Measurements from ENCODE around the gene CLMN.

CLMN gene

DNA sequence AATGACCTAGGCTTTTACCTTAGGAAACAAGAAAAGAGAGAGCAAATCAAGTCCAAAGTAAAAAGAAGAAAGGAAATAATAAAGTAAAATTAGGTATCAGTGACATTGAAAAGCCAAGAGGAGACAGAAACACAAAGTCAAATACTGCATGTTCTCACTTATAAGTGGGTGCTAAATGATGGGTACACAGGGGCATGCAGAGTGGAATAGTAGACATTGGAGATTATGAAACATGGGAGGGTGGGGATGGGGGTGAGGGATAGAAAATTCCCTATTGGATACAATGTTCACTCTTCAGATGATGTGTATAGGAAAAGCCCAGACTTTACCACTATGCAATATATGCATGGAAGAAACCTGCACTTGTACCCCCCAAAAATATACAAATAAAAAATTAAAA, 35.1 kb upstream of the CLMN start:
- Histone ChIP-seq H2BK5ac (ENCODE audit: low read length) (no peak overlapping the region), H3K79me2 (ENCODE audit: control insufficient read depth, insufficient read depth, low read length) (no peaks in the 10 kb centered on the region), H3K4ac (ENCODE audit: low read depth, low read length) (no peak overlapping the region), H3K79me1 (ENCODE audit: low read length) (no peaks in the 10 kb centered on the region), H3K23ac (ENCODE audit: low read length) (no peak overlapping the region), H3K9ac (ENCODE audit: low read length) (no peak overlapping the region), H4K8ac (ENCODE audit: low read depth, low read length) (no peak overlapping the region), H3K27ac (ENCODE audit: low read depth, low read length) (no peak overlapping the region), H3K36me3 (ENCODE audit: control insufficient read depth, insufficient read depth, low read length) (no peaks in the 10 kb centered on the region), H3K27me3 (ENCODE audit: insufficient read depth, low read length, poor library complexity) (no peaks in the 10 kb centered on the region), H3K4me2 (ENCODE audit: low read length) (no peak overlapping the region), H3K4me1 (ENCODE audit: control insufficient read depth, low read depth, low read length) (no peaks in the 10 kb centered on the region), H4K5ac (ENCODE audit: low read length) (no peak overlapping the region), H3K18ac (ENCODE audit: low read length) (no peak overlapping the region), H2BK15ac (replicated peaks; ENCODE audit: low read depth) (no peak overlapping the region), H3K56ac (ENCODE audit: low read length) (no peak overlapping the region), H2BK120ac (ENCODE audit: low read depth, low read length) (no peak overlapping the region), H2AK5ac (ENCODE audit: low read length) (no peak overlapping the region), H3K4me3 (ENCODE audit: low read length) (no peak overlapping the region)
- DNase-seq, result no peak

GRCh38 chr14:95353664-95354063, 34.0 kb upstream of the CLMN start:
- Histone ChIP-seq H2BK5ac (ENCODE audit: low read length) (no peak overlapping the region), H3K4me3 (ENCODE audit: low read length) (no peak overlapping the region), H3K27me3 (ENCODE audit: insufficient read depth, low read length, poor library complexity) (no peaks in the 10 kb centered on the region), H3K23ac (ENCODE audit: low read length) (no peak overlapping the region), H4K8ac (ENCODE audit: low read depth, low read length) (no peak overlapping the region), H3K79me2 (ENCODE audit: control insufficient read depth, insufficient read depth, low read length) (no peaks in the 10 kb centered on the region), H3K36me3 (ENCODE audit: control insufficient read depth, insufficient read depth, low read length) (no peaks in the 10 kb centered on the region), H3K9ac (ENCODE audit: low read length) (no peak overlapping the region), H3K27ac (ENCODE audit: low read depth, low read length) (no peak overlapping the region), H2AK5ac (ENCODE audit: low read length) (no peak overlapping the region), H3K56ac (ENCODE audit: low read length) (no peak overlapping the region), H3K4ac (ENCODE audit: low read depth, low read length) (no peak overlapping the region), H3K4me2 (ENCODE audit: low read length) (no peak overlapping the region), H2BK120ac (ENCODE audit: low read depth, low read length) (no peak overlapping the region), H3K79me1 (ENCODE audit: low read length) (no peaks in the 10 kb centered on the region), H2BK15ac (replicated peaks; ENCODE audit: low read depth) (no peak overlapping the region), H3K18ac (ENCODE audit: low read length) (no peak overlapping the region), H3K4me1 (ENCODE audit: control insufficient read depth, low read depth, low read length) (no peaks in the 10 kb centered on the region), H4K5ac (ENCODE audit: low read length) (no peak overlapping the region)
- no CpG with 5 or more reads among the region's 9 CpGs for WGBS (ENCODE audit: extremely low coverage, insufficient coverage, low lambda C conversion rate)
- DNase-seq, result no peak

DNA sequence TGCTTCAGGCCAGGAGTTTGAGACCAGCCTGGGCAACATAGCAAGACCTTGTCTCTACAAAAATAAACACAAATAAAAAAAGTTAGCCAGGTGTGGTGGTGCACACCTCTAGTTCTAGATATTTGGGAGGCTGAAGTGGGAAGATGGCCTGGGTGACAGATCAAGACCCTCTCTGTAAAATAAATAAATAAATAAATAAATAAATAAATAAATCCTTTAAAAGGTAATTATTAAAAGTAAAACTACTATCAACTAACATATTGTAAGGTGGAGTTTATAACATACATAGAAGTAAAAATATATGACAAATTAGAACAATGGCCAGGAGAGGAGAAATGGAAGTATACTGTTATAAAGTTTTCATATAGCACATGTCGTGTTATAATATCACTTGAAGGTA, 33.3 kb upstream of the CLMN start:
- no peak for DNase-seq
- Histone ChIP-seq H3K23ac (ENCODE audit: low read length) (no peak overlapping the region), H4K5ac (ENCODE audit: low read length) (no peak overlapping the region), H3K4me3 (ENCODE audit: low read length) (no peak overlapping the region), H3K56ac (ENCODE audit: low read length) (no peak overlapping the region), H3K4me2 (ENCODE audit: low read length) (no peak overlapping the region), H2BK15ac (replicated peaks; ENCODE audit: low read depth) (no peak overlapping the region), H2AK5ac (ENCODE audit: low read length) (no peak overlapping the region), H3K27me3 (ENCODE audit: insufficient read depth, low read length, poor library complexity) (no peaks in the 10 kb centered on the region), H3K79me1 (ENCODE audit: low read length) (no peaks in the 10 kb centered on the region), H3K27ac (ENCODE audit: low read depth, low read length) (no peak overlapping the region), H3K36me3 (ENCODE audit: control insufficient read depth, insufficient read depth, low read length) (no peaks in the 10 kb centered on the region), H2BK120ac (ENCODE audit: low read depth, low read length) (no peak overlapping the region), H3K9ac (ENCODE audit: low read length) (no peak overlapping the region), H3K4ac (ENCODE audit: low read depth, low read length) (no peak overlapping the region), H3K18ac (ENCODE audit: low read length) (no peak overlapping the region), H4K8ac (ENCODE audit: low read depth, low read length) (no peak overlapping the region), H2BK5ac (ENCODE audit: low read length) (no peak overlapping the region), H3K79me2 (ENCODE audit: control insufficient read depth, insufficient read depth, low read length) (no peaks in the 10 kb centered on the region), H3K4me1 (ENCODE audit: control insufficient read depth, low read depth, low read length) (no peaks in the 10 kb centered on the region)
- no CpG with 5 or more reads among the region's 1 CpG for WGBS (ENCODE audit: extremely low coverage, insufficient coverage, low lambda C conversion rate)

GRCh38 chr14:95352481-95352880, 32.8 kb upstream of the CLMN start:
- no peaks in the 10 kb centered on the region for H3K36me3 ChIP-seq (ENCODE audit: control insufficient read depth, insufficient read depth, low read length)
- H3K27me3 ChIP-seq (ENCODE audit: insufficient read depth, low read length, poor library complexity), result no peaks in the 10 kb centered on the region
- H4K5ac ChIP-seq (ENCODE audit: low read length), result no peak overlapping the region
- H3K23ac ChIP-seq (ENCODE audit: low read length), result no peak overlapping the region
- H3K56ac ChIP-seq (ENCODE audit: low read length), result no peak overlapping the region
- no peak overlapping the region for H3K4me3 ChIP-seq (ENCODE audit: low read length)
- no peak overlapping the region for H3K27ac ChIP-seq (ENCODE audit: low read depth, low read length)
- H3K4me2 ChIP-seq (ENCODE audit: low read length), result no peak overlapping the region
- no peaks in the 10 kb centered on the region for H3K79me1 ChIP-seq (ENCODE audit: low read length)
- no peaks in the 10 kb centered on the region for H3K79me2 ChIP-seq (ENCODE audit: control insufficient read depth, insufficient read depth, low read length)
- H3K4me1 ChIP-seq (ENCODE audit: control insufficient read depth, low read depth, low read length), result no peaks in the 10 kb centered on the region
- H2AK5ac ChIP-seq (ENCODE audit: low read length), result no peak overlapping the region
- no CpG with 5 or more reads among the region's 5 CpGs for WGBS (ENCODE audit: extremely low coverage, insufficient coverage, low lambda C conversion rate)
- H3K18ac ChIP-seq (ENCODE audit: low read length), result no peak overlapping the region
- no peak for DNase-seq
- no peak overlapping the region for H4K8ac ChIP-seq (ENCODE audit: low read depth, low read length)
- no peak overlapping the region for H2BK15ac ChIP-seq (replicated peaks; ENCODE audit: low read depth)
- H2BK120ac ChIP-seq (ENCODE audit: low read depth, low read length), result no peak overlapping the region
- H3K4ac ChIP-seq (ENCODE audit: low read depth, low read length), result no peak overlapping the region
- no peak overlapping the region for H3K9ac ChIP-seq (ENCODE audit: low read length)
- H2BK5ac ChIP-seq (ENCODE audit: low read length), result no peak overlapping the region

DNA sequence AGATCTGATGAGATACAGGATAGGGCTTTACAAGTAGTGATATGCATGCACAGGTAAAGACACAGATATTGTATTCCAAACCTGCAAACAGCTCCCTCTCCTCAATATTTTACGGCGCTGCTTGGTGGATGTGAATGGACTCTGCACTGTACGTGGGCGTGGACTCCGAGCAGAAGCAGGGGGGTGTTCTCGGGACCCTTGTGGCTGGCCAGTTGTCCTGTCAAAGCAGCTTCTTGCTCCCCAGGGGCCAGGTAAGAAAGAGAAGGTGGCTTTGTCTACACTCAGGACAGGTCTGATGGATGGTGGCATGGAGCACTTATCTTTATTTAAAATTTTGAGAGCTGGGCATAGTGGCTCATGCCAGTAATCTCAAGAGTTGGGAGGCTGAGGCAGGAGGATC, 29.5 kb upstream of the CLMN start:
- Histone ChIP-seq H3K27ac (ENCODE audit: low read depth, low read length) (no peak overlapping the region), H2BK120ac (ENCODE audit: low read depth, low read length) (no peak overlapping the region), H3K79me1 (ENCODE audit: low read length) (no peaks in the 10 kb centered on the region), H4K5ac (ENCODE audit: low read length) (no peak overlapping the region), H3K18ac (ENCODE audit: low read length) (no peak overlapping the region), H2BK5ac (ENCODE audit: low read length) (no peak overlapping the region), H4K8ac (ENCODE audit: low read depth, low read length) (no peak overlapping the region), H3K4me3 (ENCODE audit: low read length) (no peak overlapping the region), H3K4me2 (ENCODE audit: low read length) (no peak overlapping the region), H3K23ac (ENCODE audit: low read length) (no peak overlapping the region), H3K56ac (ENCODE audit: low read length) (no peak overlapping the region), H3K36me3 (ENCODE audit: control insufficient read depth, insufficient read depth, low read length) (no peaks in the 10 kb centered on the region), H3K79me2 (ENCODE audit: control insufficient read depth, insufficient read depth, low read length) (no peaks in the 10 kb centered on the region), H3K27me3 (ENCODE audit: insufficient read depth, low read length, poor library complexity) (no peaks in the 10 kb centered on the region), H3K4ac (ENCODE audit: low read depth, low read length) (no peak overlapping the region), H2BK15ac (replicated peaks; ENCODE audit: low read depth) (no peak overlapping the region), H3K9ac (ENCODE audit: low read length) (no peak overlapping the region), H2AK5ac (ENCODE audit: low read length) (no peak overlapping the region), H3K4me1 (ENCODE audit: control insufficient read depth, low read depth, low read length) (no peaks in the 10 kb centered on the region)
- no CpG with 5 or more reads among the region's 6 CpGs for WGBS (ENCODE audit: extremely low coverage, insufficient coverage, low lambda C conversion rate)
- no peak for DNase-seq

GRCh38 chr14:95348395-95349080, 28.8 kb upstream of the CLMN start:
- Histone ChIP-seq H3K36me3 (ENCODE audit: control insufficient read depth, insufficient read depth, low read length) (no peaks in the 10 kb centered on the region), H4K5ac (ENCODE audit: low read length) (no peak overlapping the region), H3K9ac (ENCODE audit: low read length) (no peak overlapping the region), H2BK120ac (ENCODE audit: low read depth, low read length) (no peak overlapping the region), H3K4me2 (ENCODE audit: low read length) (no peak overlapping the region), H3K4me3 (ENCODE audit: low read length) (no peak overlapping the region), H3K4me1 (ENCODE audit: control insufficient read depth, low read depth, low read length) (no peaks in the 10 kb centered on the region), H3K56ac (ENCODE audit: low read length) (no peak overlapping the region), H2BK15ac (replicated peaks; ENCODE audit: low read depth) (no peak overlapping the region), H3K23ac (ENCODE audit: low read length) (no peak overlapping the region), H4K8ac (ENCODE audit: low read depth, low read length) (no peak overlapping the region), H3K27ac (ENCODE audit: low read depth, low read length) (no peak overlapping the region), H3K79me2 (ENCODE audit: control insufficient read depth, insufficient read depth, low read length) (no peaks in the 10 kb centered on the region), H3K27me3 (ENCODE audit: insufficient read depth, low read length, poor library complexity) (no peaks in the 10 kb centered on the region), H3K4ac (ENCODE audit: low read depth, low read length) (no peak overlapping the region), H2BK5ac (ENCODE audit: low read length) (no peak overlapping the region), H2AK5ac (ENCODE audit: low read length) (no peak overlapping the region), H3K18ac (ENCODE audit: low read length) (no peak overlapping the region), H3K79me1 (ENCODE audit: low read length) (no peaks in the 10 kb centered on the region)
- DNase-seq, result peak; percentile 38
- no CpG with 5 or more reads among the region's 10 CpGs for WGBS (ENCODE audit: extremely low coverage, insufficient coverage, low lambda C conversion rate)
